Upper lobe of left lung (tissue), 4 donors: ENCODE measurements around the gene BBS9.

ENCODE experiments used
- CTCF ChIP-seq, 6 experiments: fragments of 450-650 bp in 4 of 6; fragments of 200-600 bp in 2 of 6; sonication (generic) in 2 of 6; IDR thresholded peaks; one replicate each; pipeline ENCODE4 v1.5.1; 2016 to 2019; ENCODE audit warnings: antibody characterized with exemption in 6 of 6
- EP300 ChIP-seq, 4 donors: sonication (generic); formaldehyde crosslinking; IDR thresholded peaks; one replicate each; pipeline ENCODE4 v1.5.1; 2017; ENCODE audit warnings: antibody characterized with exemption in 4 of 4, control low read depth in 2 of 4
- POLR2A ChIP-seq, 4 donors: fragments of 450-650 bp; IDR thresholded peaks; one replicate each; pipeline ENCODE4 v1.5.1; 2016 to 2017; ENCODE audit warnings: antibody characterized with exemption in 4 of 4, mild to moderate bottlenecking in 2 of 4
- POLR2AphosphoS5 ChIP-seq, 2 donors: sonication (generic); formaldehyde crosslinking; IDR thresholded peaks; one replicate each; pipeline ENCODE4 v1.5.1; 2017; ENCODE audit warnings: antibody characterized with exemption in 2 of 2

- TF ChIP-seq CTCF (IDR thresholded peaks at IDR 0.05), result no peak
- no peak for TF ChIP-seq POLR2A (IDR thresholded peaks at IDR 0.05)
- TF ChIP-seq EP300 (IDR thresholded peaks at IDR 0.05), result no peak
- TF ChIP-seq POLR2AphosphoS5 (IDR thresholded peaks at IDR 0.05), result no peak
Observed at GRCh38 chr7:33184828-33185227, 55.5 kb downstream of the BBS9 start.
